PFSK-1 (cell line): ENCODE measurements around the gene ARL10.
A peak's percentile ranks its signal among the peaks of the same experiment; 100 is the strongest.

Experiments
- FOXP2 ChIP-seq: optimal IDR thresholded peaks from 2 replicates; pipeline ENCODE3; 2011; ENCODE audit warnings: borderline replicate concordance, control low read depth, inconsistent platforms; ENCODE audit not compliant: insufficient read depth; ENCODE audit errors: extremely low read length, extremely low read depth
- POLR2AphosphoS5 ChIP-seq: IDR thresholded peaks from 2 replicates; pipeline ENCODE4 v1.6.1; 2012; ENCODE audit warnings: low read depth, mild to moderate bottlenecking, control low read depth, low read length, moderate library complexity
- SIN3A ChIP-seq: IDR thresholded peaks from 2 replicates; pipeline ENCODE4 v1.6.1; 2012; ENCODE audit warnings: mild to moderate bottlenecking, low read length, moderate library complexity, borderline replicate concordance; ENCODE audit not compliant: insufficient read depth
- TAF1 ChIP-seq: IDR thresholded peaks from 2 replicates; pipeline ENCODE4 v1.6.1; 2012; ENCODE audit warnings: low read length, control low read depth, borderline replicate concordance; ENCODE audit not compliant: insufficient read depth
- TF ChIP-seq, protein P1 (sequence below), 2 experiments: IDR thresholded peaks; 2 replicates each; pipeline versions ENCODE4 v1.6.1 to v1.8.0; 2011 to 2012; ENCODE audit warnings: low read depth in 2 of 2, low read length in 2 of 2, control low read depth in 1 of 2, inconsistent platforms in 1 of 2, mild to moderate bottlenecking in 1 of 2, moderate library complexity in 1 of 2; ENCODE audit not compliant: insufficient read depth in 1 of 2

Gene ARL10

DNA sequence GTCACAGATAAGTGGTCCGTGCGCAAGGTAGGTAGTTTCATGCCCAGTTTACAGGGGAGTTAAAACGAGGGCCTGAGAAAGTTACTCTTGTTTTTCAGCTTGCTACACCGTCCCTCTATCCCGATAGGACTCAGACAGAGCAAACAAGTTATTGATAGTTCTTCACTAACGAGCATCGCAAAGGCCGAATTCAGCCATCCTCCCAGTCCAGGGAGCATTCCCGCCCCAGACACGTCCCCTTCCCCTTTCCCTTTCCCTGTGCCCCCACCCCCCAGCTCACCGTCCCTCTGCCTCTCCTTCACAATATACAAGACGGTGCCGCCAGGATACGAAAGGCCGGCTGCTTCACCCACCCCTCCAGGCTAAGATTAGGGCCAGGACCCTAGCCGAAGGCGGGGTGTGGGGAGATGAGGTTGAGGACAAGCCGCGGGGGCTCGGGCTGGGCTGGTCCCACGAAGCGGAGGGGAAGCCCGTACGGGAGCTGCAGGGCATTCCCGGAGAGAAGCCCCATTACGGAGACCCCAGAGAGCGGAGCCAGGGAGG is 4.3 kb upstream of the ARL10 start:
- TF ChIP-seq TAF1 (no peak), SIN3A (no peak), FOXP2 (no peak), POLR2AphosphoS5 (no peak)
- TF ChIP-seq, protein P1, sequence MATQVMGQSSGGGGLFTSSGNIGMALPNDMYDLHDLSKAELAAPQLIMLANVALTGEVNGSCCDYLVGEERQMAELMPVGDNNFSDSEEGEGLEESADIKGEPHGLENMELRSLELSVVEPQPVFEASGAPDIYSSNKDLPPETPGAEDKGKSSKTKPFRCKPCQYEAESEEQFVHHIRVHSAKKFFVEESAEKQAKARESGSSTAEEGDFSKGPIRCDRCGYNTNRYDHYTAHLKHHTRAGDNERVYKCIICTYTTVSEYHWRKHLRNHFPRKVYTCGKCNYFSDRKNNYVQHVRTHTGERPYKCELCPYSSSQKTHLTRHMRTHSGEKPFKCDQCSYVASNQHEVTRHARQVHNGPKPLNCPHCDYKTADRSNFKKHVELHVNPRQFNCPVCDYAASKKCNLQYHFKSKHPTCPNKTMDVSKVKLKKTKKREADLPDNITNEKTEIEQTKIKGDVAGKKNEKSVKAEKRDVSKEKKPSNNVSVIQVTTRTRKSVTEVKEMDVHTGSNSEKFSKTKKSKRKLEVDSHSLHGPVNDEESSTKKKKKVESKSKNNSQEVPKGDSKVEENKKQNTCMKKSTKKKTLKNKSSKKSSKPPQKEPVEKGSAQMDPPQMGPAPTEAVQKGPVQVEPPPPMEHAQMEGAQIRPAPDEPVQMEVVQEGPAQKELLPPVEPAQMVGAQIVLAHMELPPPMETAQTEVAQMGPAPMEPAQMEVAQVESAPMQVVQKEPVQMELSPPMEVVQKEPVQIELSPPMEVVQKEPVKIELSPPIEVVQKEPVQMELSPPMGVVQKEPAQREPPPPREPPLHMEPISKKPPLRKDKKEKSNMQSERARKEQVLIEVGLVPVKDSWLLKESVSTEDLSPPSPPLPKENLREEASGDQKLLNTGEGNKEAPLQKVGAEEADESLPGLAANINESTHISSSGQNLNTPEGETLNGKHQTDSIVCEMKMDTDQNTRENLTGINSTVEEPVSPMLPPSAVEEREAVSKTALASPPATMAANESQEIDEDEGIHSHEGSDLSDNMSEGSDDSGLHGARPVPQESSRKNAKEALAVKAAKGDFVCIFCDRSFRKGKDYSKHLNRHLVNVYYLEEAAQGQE (IDR thresholded peaks at IDR 0.05; ENCODE audit: insufficient read depth in 1 of 2, low read depth in 2 of 2, low read length in 2 of 2), result no peak

DNA sequence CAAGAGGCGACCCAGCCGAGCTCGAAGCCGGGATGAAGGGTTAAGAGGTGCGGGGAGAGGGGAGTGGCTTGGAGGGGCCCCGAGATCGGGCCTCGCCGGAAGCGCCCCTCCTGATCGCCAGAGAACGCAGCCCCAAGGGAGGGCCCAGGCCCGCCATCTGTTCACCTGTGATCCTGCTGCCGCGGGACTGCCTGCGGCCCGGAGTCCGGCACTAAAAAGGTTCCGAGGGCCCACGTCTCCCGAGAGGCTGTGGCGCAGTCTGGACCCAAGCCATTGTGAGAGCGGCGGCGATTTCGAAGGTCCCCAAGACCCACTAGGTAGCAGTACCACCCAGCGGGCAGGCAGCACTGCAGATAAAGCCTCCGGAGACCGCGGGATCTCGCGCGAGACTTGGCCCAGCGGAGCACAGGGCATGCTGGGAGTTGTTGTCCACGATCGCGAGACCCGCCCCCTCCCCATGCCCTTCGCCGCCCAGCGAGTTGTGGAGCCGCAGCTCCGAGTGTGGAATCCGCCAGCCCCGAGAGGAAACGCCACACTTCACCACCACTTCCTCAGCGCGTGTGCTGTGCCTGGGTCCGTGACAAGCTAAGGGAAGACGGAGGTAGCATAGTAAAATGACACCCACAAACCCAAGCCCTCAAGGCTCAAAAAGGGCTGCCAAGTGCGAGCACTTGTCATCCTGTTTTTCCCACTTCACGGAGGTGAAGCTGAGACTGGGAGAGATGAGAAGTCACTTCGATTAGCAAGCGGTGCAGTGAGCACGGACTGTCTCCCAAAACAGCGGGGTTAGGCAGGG is 3.7 kb upstream of the ARL10 start, which contains the start of gene KIAA1191:
Gene KIAA1191 (minus strand): TSS at position 328 of the 796 bp plus-strand sequence. CDS start 2,256 bp downstream, outside the sequence.
- TF ChIP-seq, protein P1 (IDR thresholded peaks at IDR 0.05; ENCODE audit: insufficient read depth in 1 of 2, low read depth in 2 of 2, low read length in 2 of 2), result no peak
- TF ChIP-seq TAF1 (peak; percentile 79; the same call in 1 of the 2 replicates), FOXP2 (peak; percentile 92), SIN3A (peak; percentile 74; the same call in 1 of the 2 replicates), POLR2AphosphoS5 (peak; percentile 96)

DNA sequence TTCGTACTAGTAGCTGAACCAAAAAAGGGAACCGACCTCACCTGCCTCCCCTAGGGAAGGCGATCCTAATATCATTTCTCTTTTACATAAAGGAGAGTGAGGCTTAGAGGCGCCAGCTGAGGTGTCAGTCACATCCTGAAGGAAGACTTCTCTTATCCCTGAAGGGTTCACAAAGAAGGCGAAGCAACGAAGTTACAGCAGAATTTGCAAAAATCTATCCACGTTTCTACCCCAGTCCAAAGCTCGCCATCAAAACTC is 3.1 kb upstream of the ARL10 start:
- TF ChIP-seq POLR2AphosphoS5 (no peak), FOXP2 (no peak)

DNA sequence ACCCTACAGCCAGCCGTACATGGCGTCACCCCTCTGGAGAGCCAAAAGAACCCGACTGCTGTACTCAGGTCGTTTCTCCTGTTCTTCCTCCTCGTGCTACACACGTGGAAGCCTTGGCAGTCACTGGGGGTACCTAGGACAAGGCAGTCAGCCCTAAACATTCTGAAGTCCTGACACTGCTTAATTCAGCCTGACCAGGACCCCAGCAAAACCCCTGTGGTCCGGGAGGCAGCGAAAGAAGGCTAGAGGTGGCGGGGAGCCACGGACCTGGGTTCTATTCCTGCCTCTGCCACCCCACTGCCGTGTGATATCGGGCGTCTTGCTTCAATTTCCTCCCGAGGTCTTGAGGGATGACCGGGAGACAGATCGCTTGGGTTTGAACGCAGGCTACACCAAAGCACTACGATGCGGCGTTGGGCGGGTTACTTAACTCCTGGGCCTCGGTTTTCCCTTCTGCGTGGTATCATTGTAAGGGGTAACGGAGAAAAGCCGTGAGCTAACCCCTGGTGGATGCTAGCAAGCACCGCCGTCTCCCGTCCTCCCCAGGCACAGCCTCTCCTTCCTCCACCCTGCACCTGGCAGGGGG is 429 bp upstream of the ARL10 start:
- TF ChIP-seq, protein P1 (IDR thresholded peaks at IDR 0.05; ENCODE audit: insufficient read depth in 1 of 2, low read depth in 2 of 2, low read length in 2 of 2), result no peak
- TF ChIP-seq SIN3A (no peak), POLR2AphosphoS5 (no peak), FOXP2 (no peak), TAF1 (no peak)

DNA sequence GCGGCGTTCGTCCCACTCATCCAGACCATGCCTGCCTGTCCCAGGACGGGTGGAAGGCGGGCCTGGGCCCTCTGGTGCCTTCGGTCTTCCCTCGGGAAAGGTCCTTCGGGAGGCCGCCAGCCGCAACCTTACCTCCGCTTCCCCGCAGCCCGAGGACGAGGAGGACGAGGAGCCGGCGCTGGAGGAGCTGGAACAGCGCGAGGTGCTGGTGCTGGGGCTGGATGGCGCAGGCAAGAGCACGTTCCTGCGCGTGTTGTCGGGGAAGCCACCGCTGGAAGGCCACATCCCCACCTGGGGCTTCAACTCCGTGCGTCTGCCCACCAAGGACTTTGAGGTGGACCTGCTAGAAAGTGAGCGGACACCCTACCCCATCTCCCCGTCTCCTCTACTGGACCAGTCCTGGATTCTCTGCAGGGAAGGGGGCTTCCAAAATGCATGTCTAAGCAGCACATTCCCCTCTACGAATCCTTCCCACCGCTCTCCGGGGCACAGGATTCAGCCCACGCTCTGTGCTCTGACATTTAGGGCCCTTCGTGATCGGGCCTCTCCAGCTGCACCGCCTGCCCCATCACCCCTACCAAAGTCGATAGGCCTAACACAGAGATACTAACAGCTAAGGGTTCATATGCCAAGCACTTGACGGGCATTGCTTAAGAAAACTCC is 1.1 kb downstream of the ARL10 start:
- TF ChIP-seq POLR2AphosphoS5 (no peak), TAF1 (no peak), SIN3A (no peak), FOXP2 (no peak)
- TF ChIP-seq, protein P1 (IDR thresholded peaks at IDR 0.05; ENCODE audit: insufficient read depth in 1 of 2, low read depth in 2 of 2, low read length in 2 of 2), result no peak
